ENCODE results near the gene TRUB1.

The TRUB1 gene

GRCh38 chr10:114911052-114911711 lies 26.8 kb upstream of the TRUB1 start:
- H3K27me3 ChIP-seq (ENCODE audit: control insufficient read depth, insufficient read depth, low read length) = no peaks in the 10 kb centered on the region
- H3K27ac ChIP-seq (ENCODE audit: low read length) = no peak overlapping the region
- H3K4me3 ChIP-seq (ENCODE audit: low read length) = no peak overlapping the region
- H3K4me1 ChIP-seq (ENCODE audit: control insufficient read depth, low read depth, low read length) = no peaks in the 10 kb centered on the region
- H3K9me3 ChIP-seq (ENCODE audit: control insufficient read depth, low read depth, low read length) = no peaks in the 10 kb centered on the region
- no peaks in the 10 kb centered on the region for H3K36me3 ChIP-seq (ENCODE audit: control insufficient read depth, low read depth, low read length)
- H3K9ac ChIP-seq (ENCODE audit: low read length) = no peak overlapping the region

- no peak overlapping the region for H3K9ac ChIP-seq (ENCODE audit: low read length)
- H3K27ac ChIP-seq (ENCODE audit: low read length) = no peak overlapping the region
- peaks cover under 1% of the 10 kb centered on the region for H3K4me1 ChIP-seq (ENCODE audit: control insufficient read depth, low read depth, low read length)
- no peaks in the 10 kb centered on the region for H3K36me3 ChIP-seq (ENCODE audit: control insufficient read depth, low read depth, low read length)
- H3K4me3 ChIP-seq (ENCODE audit: low read length) = no peak overlapping the region
- H3K9me3 ChIP-seq (ENCODE audit: control insufficient read depth, low read depth, low read length) = no peaks in the 10 kb centered on the region
- no peaks in the 10 kb centered on the region for H3K27me3 ChIP-seq (ENCODE audit: control insufficient read depth, insufficient read depth, low read length)
These were observed 26.1 kb upstream of the TRUB1 start for GRCh38 chr10:114911801-114912469.

- no peak overlapping the region for H3K27ac ChIP-seq (ENCODE audit: low read length)
- H3K9ac ChIP-seq (ENCODE audit: low read length) = no peak overlapping the region
- H3K4me3 ChIP-seq (ENCODE audit: low read length) = no peak overlapping the region
- no peaks in the 10 kb centered on the region for H3K36me3 ChIP-seq (ENCODE audit: control insufficient read depth, low read depth, low read length)
- no peaks in the 10 kb centered on the region for H3K27me3 ChIP-seq (ENCODE audit: control insufficient read depth, insufficient read depth, low read length)
- peaks cover 5% of the 10 kb centered on the region for H3K4me1 ChIP-seq (ENCODE audit: control insufficient read depth, low read depth, low read length)
- no peaks in the 10 kb centered on the region for H3K9me3 ChIP-seq (ENCODE audit: control insufficient read depth, low read depth, low read length)
These were observed 25.5 kb upstream of the TRUB1 start for GRCh38 chr10:114912470-114912859.

- no peaks in the 10 kb centered on the region for H3K9me3 ChIP-seq (ENCODE audit: control insufficient read depth, low read depth, low read length)
These were observed 23.4 kb upstream of the TRUB1 start for GRCh38 chr10:114914560-114914959.

GRCh38 chr10:114915294-114915693 lies 22.7 kb upstream of the TRUB1 start:
- Histone ChIP-seq H3K36me3 (ENCODE audit: control insufficient read depth, low read depth, low read length) (no peaks in the 10 kb centered on the region), H3K27ac (ENCODE audit: low read length) (no peak overlapping the region), H3K9me3 (ENCODE audit: control insufficient read depth, low read depth, low read length) (no peaks in the 10 kb centered on the region), H3K9ac (ENCODE audit: low read length) (no peak overlapping the region), H3K4me3 (ENCODE audit: low read length) (no peak overlapping the region), H3K4me1 (ENCODE audit: control insufficient read depth, low read depth, low read length) (peaks cover 25% of the 10 kb centered on the region), H3K27me3 (ENCODE audit: control insufficient read depth, insufficient read depth, low read length) (no peaks in the 10 kb centered on the region)

More at GRCh38 chr10:114914560-114914959, 23.4 kb upstream of the TRUB1 start:
- Histone ChIP-seq H3K4me1 (ENCODE audit: control insufficient read depth, low read depth, low read length) (peaks cover 25% of the 10 kb centered on the region), H3K4me3 (ENCODE audit: low read length) (no peak overlapping the region), H3K27ac (ENCODE audit: low read length) (no peak overlapping the region), H3K9ac (ENCODE audit: low read length) (no peak overlapping the region), H3K27me3 (ENCODE audit: control insufficient read depth, insufficient read depth, low read length) (no peaks in the 10 kb centered on the region), H3K36me3 (ENCODE audit: control insufficient read depth, low read depth, low read length) (no peaks in the 10 kb centered on the region)

GRCh38 chr10:114916653-114917052 lies 21.3 kb upstream of the TRUB1 start:
- Histone ChIP-seq H3K27ac (ENCODE audit: low read length) (no peak overlapping the region), H3K4me1 (ENCODE audit: control insufficient read depth, low read depth, low read length) (peaks cover 25% of the 10 kb centered on the region), H3K9ac (ENCODE audit: low read length) (no peak overlapping the region), H3K27me3 (ENCODE audit: control insufficient read depth, insufficient read depth, low read length) (no peaks in the 10 kb centered on the region), H3K4me3 (ENCODE audit: low read length) (no peak overlapping the region), H3K36me3 (ENCODE audit: control insufficient read depth, low read depth, low read length) (no peaks in the 10 kb centered on the region), H3K9me3 (ENCODE audit: control insufficient read depth, low read depth, low read length) (no peaks in the 10 kb centered on the region)

- Histone ChIP-seq H3K4me1 (ENCODE audit: control insufficient read depth, low read depth, low read length) (peaks cover 25% of the 10 kb centered on the region), H3K27ac (ENCODE audit: low read length) (peak overlapping the region; percentile 49), H3K9me3 (ENCODE audit: control insufficient read depth, low read depth, low read length) (no peaks in the 10 kb centered on the region), H3K27me3 (ENCODE audit: control insufficient read depth, insufficient read depth, low read length) (no peaks in the 10 kb centered on the region), H3K9ac (ENCODE audit: low read length) (no peak overlapping the region), H3K4me3 (ENCODE audit: low read length) (peak overlapping the region; percentile 26), H3K36me3 (ENCODE audit: control insufficient read depth, low read depth, low read length) (no peaks in the 10 kb centered on the region)
These were observed 20.5 kb upstream of the TRUB1 start for GRCh38 chr10:114917459-114917858.

GRCh38 chr10:114917927-114918672 lies 19.9 kb upstream of the TRUB1 start:
- Histone ChIP-seq H3K27ac (ENCODE audit: low read length) (peak overlapping the region; percentile 49), H3K27me3 (ENCODE audit: control insufficient read depth, insufficient read depth, low read length) (no peaks in the 10 kb centered on the region), H3K9ac (ENCODE audit: low read length) (no peak overlapping the region), H3K36me3 (ENCODE audit: control insufficient read depth, low read depth, low read length) (no peaks in the 10 kb centered on the region), H3K4me1 (ENCODE audit: control insufficient read depth, low read depth, low read length) (peaks cover 25% of the 10 kb centered on the region), H3K9me3 (ENCODE audit: control insufficient read depth, low read depth, low read length) (no peaks in the 10 kb centered on the region), H3K4me3 (ENCODE audit: low read length) (peak overlapping the region; percentile 28)

- no peak overlapping the region for H3K4me3 ChIP-seq (ENCODE audit: low read length)
- H3K27me3 ChIP-seq (ENCODE audit: control insufficient read depth, insufficient read depth, low read length) = no peaks in the 10 kb centered on the region
- no peak overlapping the region for H3K9ac ChIP-seq (ENCODE audit: low read length)
- no peaks in the 10 kb centered on the region for H3K9me3 ChIP-seq (ENCODE audit: control insufficient read depth, low read depth, low read length)
- peaks cover 25% of the 10 kb centered on the region for H3K4me1 ChIP-seq (ENCODE audit: control insufficient read depth, low read depth, low read length)
- H3K36me3 ChIP-seq (ENCODE audit: control insufficient read depth, low read depth, low read length) = no peaks in the 10 kb centered on the region
- no peak overlapping the region for H3K27ac ChIP-seq (ENCODE audit: low read length)
These were observed 17.5 kb upstream of the TRUB1 start for GRCh38 chr10:114920459-114920858.

- Histone ChIP-seq H3K27ac (ENCODE audit: low read length) (no peak overlapping the region), H3K9ac (ENCODE audit: low read length) (no peak overlapping the region), H3K36me3 (ENCODE audit: control insufficient read depth, low read depth, low read length) (no peaks in the 10 kb centered on the region), H3K4me3 (ENCODE audit: low read length) (no peak overlapping the region), H3K9me3 (ENCODE audit: control insufficient read depth, low read depth, low read length) (no peaks in the 10 kb centered on the region), H3K27me3 (ENCODE audit: control insufficient read depth, insufficient read depth, low read length) (no peaks in the 10 kb centered on the region), H3K4me1 (ENCODE audit: control insufficient read depth, low read depth, low read length) (peaks cover 24% of the 10 kb centered on the region)
These were observed 16.0 kb upstream of the TRUB1 start for GRCh38 chr10:114922003-114922402.

GRCh38 chr10:114923551-114923950 lies 14.4 kb upstream of the TRUB1 start:
- no peaks in the 10 kb centered on the region for H3K27me3 ChIP-seq (ENCODE audit: control insufficient read depth, insufficient read depth, low read length)
- H3K4me1 ChIP-seq (ENCODE audit: control insufficient read depth, low read depth, low read length) = peaks cover 8% of the 10 kb centered on the region
- H3K9ac ChIP-seq (ENCODE audit: low read length) = no peak overlapping the region
- H3K27ac ChIP-seq (ENCODE audit: low read length) = no peak overlapping the region
- no peaks in the 10 kb centered on the region for H3K36me3 ChIP-seq (ENCODE audit: control insufficient read depth, low read depth, low read length)
- H3K9me3 ChIP-seq (ENCODE audit: control insufficient read depth, low read depth, low read length) = no peaks in the 10 kb centered on the region
- H3K4me3 ChIP-seq (ENCODE audit: low read length) = no peak overlapping the region
